Lower lobe of right lung (tissue), 2 donors: ENCODE results near the gene SDR9C7. TPM values are rescaled to one million over a fixed set of nuclear protein-coding genes. Genes with fewer than 3 reads are reported as not detected.
"Not testable (repeated sequence)": the region's sequence is repeated elsewhere in the genome, so short reads cannot be mapped to it uniquely, and the experiment has no call there.

ENCODE experiments used
- ATAC-seq, 2 donors: fragments of 200-7000 bp; cut with Tn5 transposase; one replicate each; pipeline ENCODE4 v1.9.1; 2020 to 2022; ENCODE audit warnings: mild to moderate bottlenecking in 2 of 2, moderate library complexity in 2 of 2
- DNase-seq: peaks from one replicate; pipeline ENCODE4 v3.0.0-alpha.2; 2020
- H3K27ac ChIP-seq: fragments of 200-600 bp; one replicate; pipeline ENCODE4 v1.8.0; 2022
- H3K27me3 ChIP-seq: fragments of 200-600 bp; one replicate; pipeline ENCODE4 v1.8.0; 2022; ENCODE audit warnings: low read depth
- H3K36me3 ChIP-seq: fragments of 200-600 bp; one replicate; pipeline ENCODE4 v1.8.0; 2022; ENCODE audit warnings: mild to moderate bottlenecking
- H3K4me1 ChIP-seq: fragments of 200-600 bp; one replicate; pipeline ENCODE4 v1.8.0; 2022
- H3K4me3 ChIP-seq: fragments of 200-600 bp; one replicate; pipeline ENCODE4 v1.8.0; 2022; ENCODE audit warnings: mild to moderate bottlenecking
- H3K9me3 ChIP-seq: fragments of 200-600 bp; one replicate; pipeline ENCODE4 v1.8.0; 2022
- CTCF ChIP-seq: fragments of 200-600 bp; IDR thresholded peaks from one replicate; pipeline ENCODE4 v1.8.0; 2022; ENCODE audit warnings: antibody characterized with exemption, mild to moderate bottlenecking
- intact Hi-C: fragments of 100-400 bp; cut with DNase I; formaldehyde crosslinking; loops from one replicate; pipeline ENCODE4 v1.11.0; 2022
- total RNA-seq: library from RNA; stranded (reverse); fragmentation: NEBNext Ultra II Directional; extraction: Animal tissue kit (Norgen Biotek cat#: 25700); gene quantifications from one replicate; pipeline ENCODE4 v1.2.1, GENCODE V29; 2021
- donor health status: DM: no; HTN: yes; CAD: no; lungs with severe emphysema.

SDR9C7 gene
- total RNA-seq, 1 donor from 2014 or later, result not detected

DNA sequence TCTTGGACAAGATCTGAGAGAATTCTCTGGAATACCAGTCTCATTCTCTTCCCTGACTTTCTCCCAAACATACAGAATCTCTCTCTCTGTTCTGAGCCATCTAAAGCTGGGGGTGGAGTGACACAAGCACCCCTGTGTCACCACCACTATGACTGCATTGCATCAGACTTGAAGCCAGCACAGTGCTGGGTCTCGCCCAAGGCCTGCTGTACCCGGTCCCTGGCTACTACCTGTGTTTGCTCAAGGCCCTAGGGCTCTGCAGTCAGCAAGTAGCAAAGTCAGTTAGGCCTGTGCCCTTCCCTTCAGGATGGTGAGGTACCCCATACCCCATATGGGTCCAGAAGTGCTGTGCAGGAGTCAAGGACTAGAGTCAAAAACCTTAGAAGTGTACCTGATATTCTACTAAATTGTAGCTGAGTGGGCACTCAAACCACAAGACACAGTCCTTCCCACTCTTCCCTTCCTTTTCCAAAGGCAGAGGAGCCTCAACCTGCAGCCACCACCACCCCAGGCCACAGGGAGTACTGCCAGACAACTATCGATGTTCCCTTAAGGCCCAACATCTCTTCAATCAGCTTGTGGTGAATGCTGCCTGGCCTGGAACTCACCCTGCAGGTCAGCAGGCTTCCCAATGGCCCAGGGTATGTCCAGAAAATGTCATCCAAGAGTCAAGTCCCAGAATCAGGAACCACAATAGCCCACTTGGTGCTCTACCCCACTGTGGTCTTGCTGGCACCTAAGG, 44.4 kb upstream of the SDR9C7 start:
- intact Hi-C loops, result no loop called here
- DNase-seq (no peak), ATAC-seq (peak in 1 of 2 donors; percentile 15)
- H3K27ac ChIP-seq, result no peak overlapping the region
- H3K36me3 ChIP-seq, result no peaks in the 10 kb centered on the region
- no peaks in the 10 kb centered on the region for H3K27me3 ChIP-seq
- H3K4me1 ChIP-seq, result no peaks in the 10 kb centered on the region
- no peak overlapping the region for H3K4me3 ChIP-seq
- no peaks in the 10 kb centered on the region for H3K9me3 ChIP-seq
- TF ChIP-seq CTCF, result no peak

- H3K4me3 ChIP-seq, intact Hi-C loops, ATAC-seq, H3K27ac ChIP-seq, DNase-seq, H3K36me3 ChIP-seq, H3K9me3 ChIP-seq, H3K4me1 ChIP-seq, H3K27me3 ChIP-seq: not testable (repeated sequence)
Observed at GRCh38 chr12:56977361-56977760, 43.2 kb upstream of the SDR9C7 start.

- DNase-seq, H3K4me1 ChIP-seq, H3K36me3 ChIP-seq, H3K4me3 ChIP-seq, H3K9me3 ChIP-seq, H3K27ac ChIP-seq, ATAC-seq, H3K27me3 ChIP-seq, intact Hi-C loops: not testable (repeated sequence)
Observed at GRCh38 chr12:56974224-56974623, 40.0 kb upstream of the SDR9C7 start.

DNA sequence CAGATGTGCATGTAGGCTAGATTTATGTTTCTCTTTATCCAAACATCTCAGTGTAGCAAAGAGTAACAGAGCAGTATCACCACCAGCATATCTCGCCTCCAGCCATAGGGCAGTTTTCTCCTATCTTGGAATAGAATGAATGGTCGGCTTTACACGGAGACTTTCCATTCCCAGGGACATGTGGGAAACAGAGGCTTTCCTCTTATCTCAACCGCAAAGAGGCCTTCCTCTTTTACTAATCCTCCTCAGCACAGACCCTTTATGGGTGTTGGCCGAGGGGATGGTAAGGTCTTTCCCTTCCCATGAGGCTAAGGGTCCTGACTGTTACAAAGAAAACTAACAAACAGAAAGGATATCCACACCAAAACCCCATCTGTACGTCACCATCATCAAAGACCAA, 34.7 kb upstream of the SDR9C7 start:
- H3K4me3 ChIP-seq, H3K27me3 ChIP-seq, H3K4me1 ChIP-seq, H3K9me3 ChIP-seq, intact Hi-C loops, ATAC-seq, H3K36me3 ChIP-seq, DNase-seq, H3K27ac ChIP-seq: not testable (repeated sequence)

GRCh38 chr12:56965997-56966642, 31.9 kb upstream of the SDR9C7 start:
- H3K27me3 ChIP-seq, ATAC-seq, H3K4me3 ChIP-seq, H3K27ac ChIP-seq, intact Hi-C loops, H3K9me3 ChIP-seq, H3K4me1 ChIP-seq, H3K36me3 ChIP-seq: not testable (repeated sequence)
- peak; percentile 58 for DNase-seq

DNA sequence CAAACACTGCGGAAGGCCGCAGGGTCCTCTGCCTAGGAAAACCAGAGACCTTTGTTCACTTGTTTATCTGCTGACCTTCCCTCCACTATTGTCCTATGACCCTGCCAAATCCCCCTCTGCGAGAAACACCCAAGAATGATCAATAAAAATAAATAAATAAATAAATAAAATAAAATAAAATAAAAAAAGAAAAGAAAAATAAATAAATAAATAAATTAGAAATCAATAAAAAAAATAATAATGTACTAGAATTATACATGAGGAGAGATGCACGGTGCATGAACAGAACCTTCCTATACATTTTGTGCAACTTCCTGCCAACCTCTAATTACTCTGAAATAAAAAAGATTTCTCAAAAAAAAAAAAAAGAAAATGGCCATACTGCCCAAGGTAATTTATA, 30.9 kb upstream of the SDR9C7 start:
- H3K27me3 ChIP-seq, intact Hi-C loops, H3K9me3 ChIP-seq, ATAC-seq, H3K27ac ChIP-seq, H3K4me1 ChIP-seq, DNase-seq, H3K4me3 ChIP-seq, H3K36me3 ChIP-seq: not testable (repeated sequence)

DNA sequence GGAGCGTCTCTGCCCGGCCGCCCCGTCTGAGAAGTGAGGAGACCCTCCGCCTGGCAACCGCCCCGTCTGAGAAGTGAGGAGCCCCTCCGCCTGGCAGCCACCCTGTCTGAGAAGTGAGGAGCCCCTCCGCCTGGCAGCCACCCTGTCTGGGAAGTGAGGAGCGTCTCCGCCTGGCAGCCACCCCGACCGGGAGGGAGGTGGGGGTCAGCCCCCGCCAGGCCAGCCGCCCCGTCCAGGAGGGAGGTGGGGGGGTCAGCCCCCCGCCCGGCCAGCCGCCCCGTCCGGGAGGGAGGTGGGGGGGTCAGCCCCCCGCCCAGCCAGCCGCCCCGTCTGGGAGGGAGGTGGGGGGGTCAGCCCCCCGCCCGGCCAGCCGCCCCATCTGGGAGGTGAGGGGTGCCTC, 29.3 kb upstream of the SDR9C7 start:
- H3K27ac ChIP-seq, H3K4me1 ChIP-seq, intact Hi-C loops, H3K27me3 ChIP-seq, ATAC-seq, DNase-seq, H3K36me3 ChIP-seq, H3K9me3 ChIP-seq, H3K4me3 ChIP-seq: not testable (repeated sequence)

DNA sequence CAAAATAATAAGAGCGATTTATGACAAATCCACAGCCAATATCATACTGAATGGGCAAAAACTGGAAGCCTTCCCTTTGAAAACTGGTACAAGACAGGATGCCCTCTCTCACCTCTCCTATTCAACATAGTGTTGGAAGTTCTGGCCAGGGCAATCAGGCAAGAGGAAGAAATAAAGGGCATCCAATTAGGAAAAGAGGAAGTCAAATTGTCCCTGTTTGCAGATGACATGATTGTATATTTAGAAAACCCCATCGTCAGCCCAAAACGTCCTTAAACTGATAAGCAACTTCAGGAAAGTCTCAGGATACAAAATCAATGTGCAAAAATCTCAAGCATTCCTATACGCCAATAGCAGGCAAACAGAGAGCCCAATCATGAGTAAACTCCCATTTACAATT, 28.0 kb upstream of the SDR9C7 start:
- H3K4me1 ChIP-seq, intact Hi-C loops, H3K27me3 ChIP-seq, H3K27ac ChIP-seq, H3K9me3 ChIP-seq, ATAC-seq, H3K36me3 ChIP-seq, DNase-seq, H3K4me3 ChIP-seq: not testable (repeated sequence)

- Histone ChIP-seq H3K9me3 (peaks cover 4% of the 10 kb centered on the region), H3K4me1 (no peaks in the 10 kb centered on the region), H3K4me3 (no peak overlapping the region), H3K27me3 (no peaks in the 10 kb centered on the region), H3K27ac (no peak overlapping the region), H3K36me3 (no peaks in the 10 kb centered on the region)
- DNase-seq, result no peak
- TF ChIP-seq CTCF, result no peak
- intact Hi-C loops, result no loop called here
- no peak for ATAC-seq
Observed at GRCh38 chr12:56958422-56958821, 24.2 kb upstream of the SDR9C7 start.
